ENCODE data around the gene SGPP1.

GRCh38 chr14:63773504-63773903 is 45.6 kb upstream of the SGPP1 start:
- TF ChIP-seq POLR2AphosphoS5 (IDR thresholded peaks at IDR 0.05; ENCODE audit: low read depth), result no peak
- TF ChIP-seq, protein P1, sequence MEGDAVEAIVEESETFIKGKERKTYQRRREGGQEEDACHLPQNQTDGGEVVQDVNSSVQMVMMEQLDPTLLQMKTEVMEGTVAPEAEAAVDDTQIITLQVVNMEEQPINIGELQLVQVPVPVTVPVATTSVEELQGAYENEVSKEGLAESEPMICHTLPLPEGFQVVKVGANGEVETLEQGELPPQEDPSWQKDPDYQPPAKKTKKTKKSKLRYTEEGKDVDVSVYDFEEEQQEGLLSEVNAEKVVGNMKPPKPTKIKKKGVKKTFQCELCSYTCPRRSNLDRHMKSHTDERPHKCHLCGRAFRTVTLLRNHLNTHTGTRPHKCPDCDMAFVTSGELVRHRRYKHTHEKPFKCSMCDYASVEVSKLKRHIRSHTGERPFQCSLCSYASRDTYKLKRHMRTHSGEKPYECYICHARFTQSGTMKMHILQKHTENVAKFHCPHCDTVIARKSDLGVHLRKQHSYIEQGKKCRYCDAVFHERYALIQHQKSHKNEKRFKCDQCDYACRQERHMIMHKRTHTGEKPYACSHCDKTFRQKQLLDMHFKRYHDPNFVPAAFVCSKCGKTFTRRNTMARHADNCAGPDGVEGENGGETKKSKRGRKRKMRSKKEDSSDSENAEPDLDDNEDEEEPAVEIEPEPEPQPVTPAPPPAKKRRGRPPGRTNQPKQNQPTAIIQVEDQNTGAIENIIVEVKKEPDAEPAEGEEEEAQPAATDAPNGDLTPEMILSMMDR (IDR thresholded peaks at IDR 0.05; ENCODE audit: insufficient read depth, low read length), result no peak
- TF ChIP-seq, protein P2, sequence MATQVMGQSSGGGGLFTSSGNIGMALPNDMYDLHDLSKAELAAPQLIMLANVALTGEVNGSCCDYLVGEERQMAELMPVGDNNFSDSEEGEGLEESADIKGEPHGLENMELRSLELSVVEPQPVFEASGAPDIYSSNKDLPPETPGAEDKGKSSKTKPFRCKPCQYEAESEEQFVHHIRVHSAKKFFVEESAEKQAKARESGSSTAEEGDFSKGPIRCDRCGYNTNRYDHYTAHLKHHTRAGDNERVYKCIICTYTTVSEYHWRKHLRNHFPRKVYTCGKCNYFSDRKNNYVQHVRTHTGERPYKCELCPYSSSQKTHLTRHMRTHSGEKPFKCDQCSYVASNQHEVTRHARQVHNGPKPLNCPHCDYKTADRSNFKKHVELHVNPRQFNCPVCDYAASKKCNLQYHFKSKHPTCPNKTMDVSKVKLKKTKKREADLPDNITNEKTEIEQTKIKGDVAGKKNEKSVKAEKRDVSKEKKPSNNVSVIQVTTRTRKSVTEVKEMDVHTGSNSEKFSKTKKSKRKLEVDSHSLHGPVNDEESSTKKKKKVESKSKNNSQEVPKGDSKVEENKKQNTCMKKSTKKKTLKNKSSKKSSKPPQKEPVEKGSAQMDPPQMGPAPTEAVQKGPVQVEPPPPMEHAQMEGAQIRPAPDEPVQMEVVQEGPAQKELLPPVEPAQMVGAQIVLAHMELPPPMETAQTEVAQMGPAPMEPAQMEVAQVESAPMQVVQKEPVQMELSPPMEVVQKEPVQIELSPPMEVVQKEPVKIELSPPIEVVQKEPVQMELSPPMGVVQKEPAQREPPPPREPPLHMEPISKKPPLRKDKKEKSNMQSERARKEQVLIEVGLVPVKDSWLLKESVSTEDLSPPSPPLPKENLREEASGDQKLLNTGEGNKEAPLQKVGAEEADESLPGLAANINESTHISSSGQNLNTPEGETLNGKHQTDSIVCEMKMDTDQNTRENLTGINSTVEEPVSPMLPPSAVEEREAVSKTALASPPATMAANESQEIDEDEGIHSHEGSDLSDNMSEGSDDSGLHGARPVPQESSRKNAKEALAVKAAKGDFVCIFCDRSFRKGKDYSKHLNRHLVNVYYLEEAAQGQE (IDR thresholded peaks at IDR 0.05; ENCODE audit: insufficient replicate concordance, low read depth), result no peak
- no peak for TF ChIP-seq SPI1 (IDR thresholded peaks at IDR 0.05; ENCODE audit: borderline replicate concordance, low read depth)
- TF ChIP-seq GABPA (IDR thresholded peaks at IDR 0.05; ENCODE audit: low read depth), result no peak

Data from HL-60 (cell line).